Astrocyte of the hippocampus (primary cell): ENCODE data around the gene GFY.

Experiments used
- DNase-seq: peaks from one replicate; pipeline ENCODE4 v3.0.0; 2011; ENCODE audit warnings: low read depth, low spot score

GFY gene

GRCh38 chr19:49428547-49429451, 3.6 kb downstream of the GFY start:
- DNase-seq: no peak

- no peak for DNase-seq
Measured at GRCh38 chr19:49430172-49430677, 5.0 kb downstream of the GFY start.

- DNase-seq: no peak
Measured at GRCh38 chr19:49430678-49431329, 5.6 kb downstream of the GFY start.

GRCh38 chr19:49431330-49431749, 6.2 kb downstream of the GFY start:
- no peak for DNase-seq

- DNase-seq: no peak
Measured at GRCh38 chr19:49432141-49433073, 7.2 kb downstream of the GFY start.

GRCh38 chr19:49433240-49433901, 8.2 kb downstream of the GFY start:
- DNase-seq: no peak

GRCh38 chr19:49434907-49435583, 9.9 kb downstream of the GFY start:
- DNase-seq: no peak

GRCh38 chr19:49435670-49436069, 10.5 kb downstream of the GFY start:
- no peak for DNase-seq

- no peak for DNase-seq
Measured at GRCh38 chr19:49436381-49437017, 11.3 kb downstream of the GFY start.

GRCh38 chr19:49437231-49437630, 12.0 kb downstream of the GFY start:
- no peak for DNase-seq

GRCh38 chr19:49438261-49438660, 13.1 kb downstream of the GFY start:
- DNase-seq: no peak

GRCh38 chr19:49439836-49440235, 14.6 kb downstream of the GFY start:
- DNase-seq: no peak

- no peak for DNase-seq
Measured at GRCh38 chr19:49440439-49441209, 15.4 kb downstream of the GFY start.

GRCh38 chr19:49441210-49441959, 16.2 kb downstream of the GFY start, which contains the start of gene SLC17A7:
TSS of gene SLC17A7 (minus strand) at chr19:49441527. CDS start at chr19:49441379, 148 bp downstream.
- no peak for DNase-seq

GRCh38 chr19:49441960-49442350, 16.8 kb downstream of the GFY start:
- DNase-seq: no peak

- no peak for DNase-seq
Measured at GRCh38 chr19:49442354-49442753, 17.2 kb downstream of the GFY start.

- DNase-seq: peak; percentile 92
Measured at GRCh38 chr19:49442771-49443365, 17.7 kb downstream of the GFY start.
